IPS DF 4.7 (cell line): ENCODE measurements around the gene SMARCB1.
A peak's percentile ranks its signal among the peaks of the same experiment; 100 is the strongest.

Experiments used
- DNase-seq: peaks from one replicate; pipeline ENCODE4 v3.0.0-alpha.2; 2013; ENCODE audit warnings: low spot score; ENCODE audit errors: extremely low read depth

Gene SMARCB1

GRCh38 chr22:23829845-23830372 lies 43.1 kb downstream of the SMARCB1 start:
- no peak for DNase-seq

GRCh38 chr22:23831261-23831660 lies 44.5 kb downstream of the SMARCB1 start:
- DNase-seq = no peak

GRCh38 chr22:23831781-23832180 lies 45.0 kb downstream of the SMARCB1 start:
- DNase-seq = no peak

GRCh38 chr22:23832226-23833016 lies 45.7 kb downstream of the SMARCB1 start:
- no peak for DNase-seq

GRCh38 chr22:23833017-23833751 lies 46.4 kb downstream of the SMARCB1 start:
- no peak for DNase-seq

- no peak for DNase-seq
These were observed 47.1 kb downstream of the SMARCB1 start for GRCh38 chr22:23833911-23834317.

GRCh38 chr22:23834406-23834792 lies 47.6 kb downstream of the SMARCB1 start:
- DNase-seq = no peak

GRCh38 chr22:23834793-23835483 lies 48.2 kb downstream of the SMARCB1 start:
- no peak for DNase-seq

GRCh38 chr22:23835484-23836144 lies 48.8 kb downstream of the SMARCB1 start:
- DNase-seq = no peak

- DNase-seq = no peak
These were observed 49.5 kb downstream of the SMARCB1 start for GRCh38 chr22:23836281-23836680.

- DNase-seq = no peak
These were observed 50.1 kb downstream of the SMARCB1 start for GRCh38 chr22:23836692-23837495.

- DNase-seq = no peak
These were observed 50.7 kb downstream of the SMARCB1 start for GRCh38 chr22:23837496-23837859.

GRCh38 chr22:23837911-23838680 lies 51.3 kb downstream of the SMARCB1 start:
- DNase-seq = no peak

- DNase-seq = peak; percentile 98
These were observed 52.1 kb downstream of the SMARCB1 start, which contains the start of gene DERL3 for GRCh38 chr22:23838681-23839468. DERL3 (minus strand) TSS chr22:23839006; CDS start chr22:23838987, 19 bp downstream.

- DNase-seq = no peak
These were observed 53.3 kb downstream of the SMARCB1 start for GRCh38 chr22:23840026-23840425.

- no peak for DNase-seq
These were observed 54.5 kb downstream of the SMARCB1 start for GRCh38 chr22:23841292-23841691.

GRCh38 chr22:23841736-23842445 lies 55.1 kb downstream of the SMARCB1 start:
- DNase-seq = no peak

- no peak for DNase-seq
These were observed 55.8 kb downstream of the SMARCB1 start for GRCh38 chr22:23842599-23842998.
